Astrocyte of the spinal cord (primary cell): ENCODE measurements around the gene MLLT6.

Experiments used
- DNase-seq: peaks from one replicate; pipeline ENCODE4 v3.0.0; 2011; ENCODE audit warnings: low read depth, low spot score
- H3K4me3 ChIP-seq: 2 replicates; pipeline ENCODE4 v1.5.1; 2011; ENCODE audit warnings: low read depth, mild to moderate bottlenecking, low read length, moderate library complexity
- in situ Hi-C: cut with HindIII; loops from 2 replicates; pipeline ENCODE4 v1.10.0; 2017; ENCODE audit warnings: low sequenced_read_pairs
- TF ChIP-seq, protein P1 (sequence below): IDR thresholded peaks from 2 replicates; pipeline ENCODE4 v1.5.1; 2012; ENCODE audit warnings: low read depth, mild to moderate bottlenecking, low read length, inconsistent platforms

MLLT6 gene

DNA sequence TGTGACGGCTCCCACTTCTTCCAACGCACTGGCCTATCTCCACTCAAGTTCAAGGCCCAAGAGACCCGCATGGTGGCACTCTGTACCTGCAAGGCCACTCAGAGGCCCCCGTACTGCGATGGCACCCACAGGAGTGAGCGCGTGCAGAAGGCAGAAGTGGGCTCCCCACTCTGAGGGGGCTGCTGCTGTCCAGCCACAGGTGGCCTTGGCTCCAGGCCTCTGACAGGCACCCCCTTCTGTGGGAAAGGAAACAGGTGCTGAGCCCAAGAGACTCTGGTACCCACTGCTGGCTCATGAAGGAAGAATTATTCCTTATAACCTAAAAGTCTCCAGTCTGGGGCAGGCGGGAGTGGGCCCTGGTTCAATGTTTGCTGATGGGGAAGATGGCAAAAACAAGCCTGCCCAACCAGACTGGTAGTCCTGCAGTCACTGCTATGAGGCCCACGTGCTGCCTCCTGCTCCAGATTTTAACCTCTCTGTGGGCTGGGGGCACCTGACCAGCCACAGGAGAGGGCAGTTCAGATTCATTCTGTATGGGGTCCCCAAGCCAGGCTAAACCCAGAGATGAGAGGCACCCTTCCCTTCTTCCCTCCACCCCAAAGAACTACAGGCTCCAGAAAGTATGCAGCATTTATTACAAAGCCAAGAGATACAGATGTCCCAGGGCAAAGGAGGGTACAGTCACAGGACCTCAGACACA lies 28.4 kb downstream of the MLLT6 start:
- no peak for DNase-seq
- in situ Hi-C loops = no loop called here
- no peak overlapping the region for H3K4me3 ChIP-seq
- TF ChIP-seq, protein P1, sequence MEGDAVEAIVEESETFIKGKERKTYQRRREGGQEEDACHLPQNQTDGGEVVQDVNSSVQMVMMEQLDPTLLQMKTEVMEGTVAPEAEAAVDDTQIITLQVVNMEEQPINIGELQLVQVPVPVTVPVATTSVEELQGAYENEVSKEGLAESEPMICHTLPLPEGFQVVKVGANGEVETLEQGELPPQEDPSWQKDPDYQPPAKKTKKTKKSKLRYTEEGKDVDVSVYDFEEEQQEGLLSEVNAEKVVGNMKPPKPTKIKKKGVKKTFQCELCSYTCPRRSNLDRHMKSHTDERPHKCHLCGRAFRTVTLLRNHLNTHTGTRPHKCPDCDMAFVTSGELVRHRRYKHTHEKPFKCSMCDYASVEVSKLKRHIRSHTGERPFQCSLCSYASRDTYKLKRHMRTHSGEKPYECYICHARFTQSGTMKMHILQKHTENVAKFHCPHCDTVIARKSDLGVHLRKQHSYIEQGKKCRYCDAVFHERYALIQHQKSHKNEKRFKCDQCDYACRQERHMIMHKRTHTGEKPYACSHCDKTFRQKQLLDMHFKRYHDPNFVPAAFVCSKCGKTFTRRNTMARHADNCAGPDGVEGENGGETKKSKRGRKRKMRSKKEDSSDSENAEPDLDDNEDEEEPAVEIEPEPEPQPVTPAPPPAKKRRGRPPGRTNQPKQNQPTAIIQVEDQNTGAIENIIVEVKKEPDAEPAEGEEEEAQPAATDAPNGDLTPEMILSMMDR = no peak

DNA sequence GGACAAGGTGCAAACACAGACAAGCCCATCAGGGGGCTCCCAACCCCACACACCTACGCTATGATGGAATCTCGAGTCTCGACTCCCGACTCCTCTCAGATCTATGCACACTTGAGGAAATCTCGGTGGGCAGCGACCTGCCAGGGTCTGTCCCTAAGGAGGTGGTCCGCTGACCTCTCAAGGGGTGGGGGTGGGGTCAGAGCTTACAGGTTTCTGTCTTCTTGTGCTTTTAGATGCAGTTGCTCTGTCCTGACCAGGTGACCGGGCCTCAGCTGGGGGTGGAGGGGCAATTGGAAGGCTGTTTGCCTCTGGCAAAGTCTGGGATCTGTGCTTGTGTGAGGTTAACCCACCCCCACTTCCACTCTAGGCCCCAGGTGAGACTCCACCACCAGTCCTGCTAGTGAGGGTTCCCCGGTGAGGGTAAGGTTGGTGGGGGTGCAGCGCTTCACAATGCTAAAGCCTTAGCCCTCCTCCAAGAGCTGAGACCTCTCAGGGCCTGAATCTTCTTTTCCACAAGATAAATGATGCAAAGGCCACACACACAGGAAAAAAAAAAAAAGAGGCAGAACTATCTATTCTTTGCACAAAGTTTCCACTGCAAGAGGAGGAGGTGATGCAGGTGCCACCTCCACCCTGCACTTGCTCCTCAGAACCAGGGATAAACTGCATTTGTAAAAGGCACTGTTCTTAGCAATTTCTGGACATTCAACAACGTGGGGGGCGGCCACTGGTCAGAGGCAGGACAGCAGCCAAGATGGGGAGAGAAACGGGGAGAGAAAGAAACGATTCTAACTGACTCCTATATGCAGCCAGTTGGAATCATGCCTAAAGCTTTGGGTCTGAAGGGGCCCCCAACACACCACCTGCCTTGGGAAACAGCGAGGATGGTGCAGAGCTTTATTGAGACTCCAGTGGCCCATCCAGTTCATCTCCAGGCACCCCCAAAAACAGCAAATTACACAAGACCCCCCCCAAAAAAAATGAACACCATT lies 29.2 kb downstream of the MLLT6 start:
- no peak for DNase-seq
- TF ChIP-seq, protein P1 = peak; percentile 27
- in situ Hi-C loops = no loop called here
- no peak overlapping the region for H3K4me3 ChIP-seq

DNA sequence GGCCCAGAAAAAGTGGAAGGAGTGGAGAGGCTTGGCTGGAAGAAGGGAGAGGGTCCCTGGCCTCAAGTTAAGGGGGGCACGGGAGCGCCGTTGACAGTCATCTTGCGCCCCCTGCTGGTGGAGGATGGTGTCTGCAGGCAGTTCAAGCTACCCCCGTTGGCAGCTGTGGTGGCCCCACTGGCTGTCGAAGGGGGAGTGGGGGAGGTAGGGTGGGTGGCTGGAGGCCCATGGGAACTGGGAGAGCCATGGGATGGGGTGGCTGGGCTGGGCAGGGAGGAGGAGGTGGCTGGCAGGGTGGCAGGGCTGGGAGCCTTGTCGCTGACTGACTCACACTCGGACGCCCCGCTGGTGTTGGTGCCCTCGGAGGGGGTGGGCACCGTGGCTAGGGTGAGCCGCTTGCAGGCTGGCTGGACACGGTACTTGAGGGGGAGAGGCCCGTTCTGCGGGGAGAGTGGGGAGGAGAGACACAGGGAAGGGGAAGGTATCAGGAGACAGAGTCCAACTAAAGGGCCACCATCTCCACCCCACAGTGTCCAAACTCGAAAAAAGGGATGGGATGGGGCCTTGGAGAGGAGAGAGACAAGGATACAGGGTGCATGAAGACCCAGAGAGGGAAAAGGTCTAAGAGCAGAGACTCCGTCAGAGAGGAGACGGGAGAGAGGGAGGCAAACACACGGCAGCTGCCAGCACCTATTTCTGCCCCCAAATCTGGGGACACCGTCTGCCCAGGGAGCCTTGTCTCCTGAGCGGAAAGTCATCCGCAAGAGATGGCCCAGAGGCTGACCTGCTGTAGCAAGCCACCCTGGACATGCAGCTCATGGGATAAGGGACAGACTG lies 30.3 kb downstream of the MLLT6 start:
- TF ChIP-seq, protein P1 = peak; percentile 95
- in situ Hi-C loops = no loop called here

DNA sequence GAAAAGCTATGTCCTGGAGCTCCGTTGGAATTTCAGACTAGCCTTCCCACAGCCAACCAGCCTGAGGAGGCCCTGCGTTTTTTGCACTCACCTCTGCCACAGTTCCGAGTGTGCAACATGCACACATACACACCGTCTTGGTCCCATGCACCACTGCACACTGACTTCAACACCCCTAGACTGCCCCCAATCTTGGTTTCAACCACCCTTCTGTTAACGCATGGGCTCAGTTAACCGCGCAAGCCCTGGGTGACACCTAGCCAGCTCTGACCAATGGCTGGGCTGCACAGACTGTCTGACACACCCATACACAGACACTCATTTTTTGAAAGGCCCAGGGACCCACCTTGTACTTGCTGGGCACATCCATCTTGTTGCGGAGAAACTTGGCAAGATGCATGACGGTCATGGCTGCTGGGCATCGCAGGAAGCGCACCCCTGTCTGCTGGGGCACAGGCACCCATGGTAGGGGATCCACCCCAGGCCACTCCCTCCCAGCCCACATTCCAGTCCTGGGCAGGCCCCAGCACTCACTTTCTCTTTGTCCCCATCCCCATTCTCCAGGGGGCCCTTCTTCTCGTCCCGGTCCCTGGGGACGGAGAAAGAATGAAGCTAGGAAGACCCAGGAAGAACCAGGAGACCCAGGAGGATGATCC lies 33.1 kb downstream of the MLLT6 start:
- DNase-seq = no peak
- TF ChIP-seq, protein P1 = no peak
- no peak overlapping the region for H3K4me3 ChIP-seq
- in situ Hi-C loops = no loop called here

More for the DNA sequence above, 30.3 kb downstream of the MLLT6 start:
- no peak overlapping the region for H3K4me3 ChIP-seq
- no peak for DNase-seq

DNA sequence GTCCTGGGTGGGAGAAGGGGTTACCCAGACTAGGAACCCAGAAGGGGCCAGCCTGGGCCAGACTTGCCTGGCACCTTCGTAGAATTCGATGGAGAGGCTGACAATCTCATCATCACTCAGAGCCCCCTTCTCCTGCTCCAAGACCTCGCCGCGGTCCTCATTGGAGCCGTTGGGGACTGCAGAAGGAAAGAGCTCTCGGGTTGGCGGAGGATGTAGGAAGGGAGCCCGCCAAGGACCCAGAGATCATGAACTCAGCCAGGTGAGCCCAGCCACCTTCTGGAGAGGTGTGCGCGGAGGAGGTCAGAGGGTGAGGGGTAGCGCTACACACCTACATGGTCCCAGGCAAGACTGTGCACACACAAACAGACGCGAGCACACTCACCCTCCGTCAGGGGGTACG lies 33.6 kb downstream of the MLLT6 start:
- TF ChIP-seq, protein P1 = no peak
- no peak overlapping the region for H3K4me3 ChIP-seq
- no peak for DNase-seq
- in situ Hi-C loops = no loop called here
